B cell (primary cell): ENCODE results near the gene IL36RN. TPM values are rescaled to one million over a fixed set of nuclear protein-coding genes. Genes with fewer than 3 reads are reported as not detected.

Experiments
- ATAC-seq: fragments of 200-7000 bp; cut with Tn5 transposase; one replicate; pipeline ENCODE4 v1.10.0; 2021; ENCODE audit warnings: low read depth, mild to moderate bottlenecking, moderate number of reproducible peaks, moderate library complexity
- CTCF ChIA-PET: fragments of 350-600 bp; sonication (Branson Sonifier 250); formaldehyde crosslinking; loops from one replicate; lab custom pipeline; 2021; ENCODE audit warnings: antibody characterized with exemption, inconsistent platforms; lab: Charles Lee
- POLR2A ChIA-PET: fragments of 350-600 bp; sonication (Branson Sonifier 250); formaldehyde crosslinking; loops from one replicate; lab custom pipeline; 2021; ENCODE audit warnings: antibody characterized with exemption; lab: Charles Lee
- DNase-seq: peaks from one replicate; pipeline ENCODE4 v3.0.0; 2013
- H2AFZ ChIP-seq: 2 replicates; pipeline ENCODE4 v1.6.1; 2012; ENCODE audit warnings: mild to moderate bottlenecking, low read depth, low read length; ENCODE audit not compliant: insufficient read depth, poor library complexity, severe bottlenecking
- H3K27ac ChIP-seq, 2 donors: 1 replicate in 1 of 2; 2 replicates in 1 of 2; pipeline ENCODE4 v1.5.1; 2012 to 2013; ENCODE audit warnings: low read length in 2 of 2, mild to moderate bottlenecking in 2 of 2, moderate library complexity in 1 of 2
- H3K27me3 ChIP-seq, 4 experiments: fragments of 200-600 bp in 1 of 4; sonication (generic) in 1 of 4; replicated peaks in 1 of 4; 1 replicate in 2 of 4; 2 replicates in 2 of 4; pipeline versions ENCODE4 v1.6.1 to v1.7.0; 2013 to 2016; ENCODE audit warnings: low read length in 3 of 4, mild to moderate bottlenecking in 2 of 4, mixed read lengths in 1 of 4, moderate library complexity in 1 of 4; ENCODE audit not compliant: insufficient read depth in 4 of 4, control insufficient read depth in 3 of 4; ENCODE audit errors: control extremely low read depth in 1 of 4
- H3K36me3 ChIP-seq, 2 experiments: replicated peaks in 1 of 2; 1 replicate in 1 of 2; 2 replicates in 1 of 2; pipeline versions ENCODE4 v1.6.1 to v1.7.1; 2013; ENCODE audit warnings: low read length in 1 of 2; ENCODE audit not compliant: insufficient read depth in 2 of 2, control insufficient read depth in 1 of 2; ENCODE audit errors: control extremely low read depth in 1 of 2, extremely low read depth in 1 of 2
- H3K4me1 ChIP-seq, 2 donors: fragments of 200-600 bp in 1 of 2; sonication (generic) in 1 of 2; 1 replicate in 1 of 2; 2 replicates in 1 of 2; pipeline versions ENCODE4 v1.5.1 to v1.6.1; 2013 to 2017; ENCODE audit warnings: low read length in 2 of 2; ENCODE audit not compliant: control insufficient read depth in 2 of 2, insufficient read depth in 2 of 2
- H3K4me2 ChIP-seq: replicated peaks from 2 replicates; pipeline ENCODE3; 2012; ENCODE audit warnings: mild to moderate bottlenecking, low read depth, low read length; ENCODE audit not compliant: poor library complexity, severe bottlenecking
- H3K4me3 ChIP-seq, 5 experiments: fragments of 200-600 bp in 1 of 5; sonication (generic) in 1 of 5; 1 replicate in 3 of 5; 2 replicates in 2 of 5; pipeline versions ENCODE4 v1.5.1 to v1.7.0; 2011 to 2016; ENCODE audit warnings: low read length in 4 of 5, mild to moderate bottlenecking in 4 of 5, low read depth in 2 of 5, control low read depth in 1 of 5, moderate library complexity in 1 of 5; ENCODE audit not compliant: insufficient read depth in 1 of 5; ENCODE audit errors: control extremely low read depth in 1 of 5, extremely low read depth in 1 of 5
- H3K79me2 ChIP-seq: fragments of 200-600 bp; sonication (generic); one replicate; pipeline ENCODE4 v1.6.0; 2016; ENCODE audit warnings: low read length; ENCODE audit not compliant: control insufficient read depth, insufficient read depth
- H3K9ac ChIP-seq: fragments of 200-600 bp; sonication (generic); 2 replicates; pipeline ENCODE4 v1.6.1; 2017; ENCODE audit warnings: mild to moderate bottlenecking, low read length, moderate library complexity
- H3K9me3 ChIP-seq, 3 donors: one replicate each; pipeline versions ENCODE4 v1.6.1 to v1.7.1; 2013; ENCODE audit warnings: low read length in 2 of 3; ENCODE audit not compliant: control insufficient read depth in 2 of 3, insufficient read depth in 1 of 3; ENCODE audit errors: control extremely low read depth in 1 of 3
- H4K20me1 ChIP-seq: 2 replicates; pipeline ENCODE4 v1.6.0; 2012; ENCODE audit warnings: mild to moderate bottlenecking, low read length; ENCODE audit not compliant: insufficient read depth, control insufficient read depth, poor library complexity, severe bottlenecking
- H3K27ac Mint-ChIP-seq: one replicate; pipeline ENCODE4 v1.8.0; 2021; ENCODE audit warnings: mixed read lengths
- H3K27me3 Mint-ChIP-seq: one replicate; pipeline ENCODE4 v1.8.0; 2021; ENCODE audit warnings: mixed read lengths
- H3K4me1 Mint-ChIP-seq: one replicate; pipeline ENCODE4 v1.8.0; 2021; ENCODE audit warnings: mixed read lengths
- H3K4me3 Mint-ChIP-seq: one replicate; pipeline ENCODE4 v1.8.0; 2021; ENCODE audit warnings: mixed read lengths
- H3K9me3 Mint-ChIP-seq: one replicate; pipeline ENCODE4 v1.8.0; 2022; ENCODE audit warnings: mixed read lengths; ENCODE audit not compliant: insufficient read depth
- CTCF ChIP-seq: fragments of 200-600 bp; IDR thresholded peaks from one replicate; pipeline ENCODE4 v1.8.0; 2022; ENCODE audit warnings: antibody characterized with exemption, mild to moderate bottlenecking
- EZH2 ChIP-seq: IDR thresholded peaks from 2 replicates; pipeline ENCODE4 v1.6.1; 2012; ENCODE audit warnings: borderline replicate concordance, low read depth, mild to moderate bottlenecking, moderate library complexity, low read length; ENCODE audit not compliant: insufficient read depth, poor library complexity, severe bottlenecking
- WGBS: methylation state at CpG from one replicate; pipeline ENCODE4 v1.1.5; 2013; ENCODE audit warnings: missing lambda C conversion rate; ENCODE audit not compliant: insufficient coverage; 5-methylcytosine and 5-hydroxymethylcytosine counted together
- intact Hi-C: fragments of 100-400 bp; cut with micrococcal nuclease; formaldehyde crosslinking; loops from one replicate; pipeline ENCODE4 v1.10.0; 2022
- polyA plus RNA-seq: library from polyadenylated mRNA; depleted of rRNA; stranded (reverse); fragments of >200 nt; gene quantifications from 2 replicates; pipeline ENCODE4 v1.2.3, GENCODE V29; 2012
- total RNA-seq, 2 donors: library from RNA; stranded (reverse); fragments of 120-200 nt in 1 of 2; gene quantifications; 1 replicate in 1 of 2; 2 replicates in 1 of 2; pipeline versions ENCODE4 v1.2.3 to v1.2.4, GENCODE V29; 2013 to 2022

IL36RN gene
- total and polyA plus RNA-seq, 2 donors (not counting 1 experiment from before 2014, with no cell fraction given), result not detected

- H3K27me3 ChIP-seq, result peaks cover 0 to 4% (median 0%) of the 10 kb centered on the region in 4 experiments
- ChIA-PET CTCF (no interaction called here), POLR2A (no interaction called here)
- H2AFZ ChIP-seq, result no peak overlapping the region
- WGBS, result 42% methylated on average over 4 of the region's 5 CpGs
- no peaks in the 10 kb centered on the region for H3K4me1 ChIP-seq
- H3K79me2 ChIP-seq, result no peaks in the 10 kb centered on the region
- H3K4me3 ChIP-seq, result no peak overlapping the region
- Mint-ChIP-seq H3K4me1 (no peaks in the 10 kb centered on the region), H3K27me3 (peaks cover 42% of the 10 kb centered on the region), H3K9me3 (no peaks in the 10 kb centered on the region), H3K27ac (no peak overlapping the region), H3K4me3 (no peak overlapping the region)
- no peak for DNase-seq
- intact Hi-C loops, result no loop called here
- no peaks in the 10 kb centered on the region for H4K20me1 ChIP-seq
- H3K4me2 ChIP-seq, result no peak overlapping the region
- ATAC-seq, result no peak
- no peak overlapping the region for H3K27ac ChIP-seq
- no peaks in the 10 kb centered on the region for H3K36me3 ChIP-seq
- H3K9ac ChIP-seq, result no peak overlapping the region
- TF ChIP-seq EZH2, result no peak
- no peak for TF ChIP-seq CTCF
- peaks cover 0 to 2% (median 0%) of the 10 kb centered on the region in 3 donors for H3K9me3 ChIP-seq
Measured at GRCh38 chr2:113039719-113040118, 19.3 kb upstream of the IL36RN start.

- no peaks in the 10 kb centered on the region for H3K4me1 Mint-ChIP-seq
- no peak overlapping the region for H3K4me3 Mint-ChIP-seq
- Histone ChIP-seq H3K9me3 (peaks cover 0 to 2% (median 0%) of the 10 kb centered on the region in 3 donors), H3K4me2 (no peak overlapping the region), H3K27ac (no peak overlapping the region), H3K36me3 (no peaks in the 10 kb centered on the region), H3K4me1 (no peaks in the 10 kb centered on the region), H4K20me1 (no peaks in the 10 kb centered on the region), H3K79me2 (no peaks in the 10 kb centered on the region), H2AFZ (no peak overlapping the region), H3K27me3 (peaks cover 0 to 4% (median under 1%) of the 10 kb centered on the region in 4 experiments), H3K9ac (no peak overlapping the region), H3K4me3 (no peak overlapping the region)
- no peak for TF ChIP-seq CTCF
- no peak for TF ChIP-seq EZH2
- H3K9me3 Mint-ChIP-seq, result no peaks in the 10 kb centered on the region
- intact Hi-C loops, result no loop called here
- peaks cover 38% of the 10 kb centered on the region for H3K27me3 Mint-ChIP-seq
- no peak for DNase-seq
- WGBS, result 76% methylated on average over 4 of the region's 5 CpGs
- no peak overlapping the region for H3K27ac Mint-ChIP-seq
- ChIA-PET POLR2A (no interaction called here), CTCF (no interaction called here)
- no peak for ATAC-seq
Measured at GRCh38 chr2:113041871-113042270, 17.1 kb upstream of the IL36RN start.
